CD14-positive monocyte (primary cell): ENCODE measurements around the gene CEP128. TPM values are rescaled to one million over a fixed set of nuclear protein-coding genes. Genes with fewer than 3 reads are reported as not detected.

ENCODE experiments used
- DNase-seq, 3 donors: peaks; one replicate each; pipeline ENCODE4 v3.0.0-alpha.2; 2011 to 2022
- H2AFZ ChIP-seq: 2 replicates; pipeline ENCODE4 v1.6.0; 2012; ENCODE audit warnings: mild to moderate bottlenecking, low read depth, low read length, inconsistent platforms; ENCODE audit not compliant: insufficient read depth, poor library complexity, severe bottlenecking
- H3K27ac ChIP-seq, 2 donors: 1 replicate in 1 of 2; 2 replicates in 1 of 2; pipeline ENCODE4 v1.5.1; 2012 to 2013; ENCODE audit warnings: low read length in 2 of 2, control low read depth in 1 of 2, inconsistent platforms in 1 of 2, low read depth in 1 of 2, mild to moderate bottlenecking in 1 of 2
- H3K27me3 ChIP-seq, 2 donors: one replicate each; pipeline versions ENCODE4 v1.6.0 to v1.6.1; 2011 to 2013; ENCODE audit warnings: low read length in 2 of 2; ENCODE audit not compliant: control insufficient read depth in 2 of 2, insufficient read depth in 2 of 2
- H3K36me3 ChIP-seq, 2 donors: replicated peaks in 1 of 2; 1 replicate in 1 of 2; 2 replicates in 1 of 2; pipeline versions ENCODE4 v1.5.1 to v1.6.1; 2012 to 2013; ENCODE audit warnings: low read length in 2 of 2, control low read depth in 1 of 2, inconsistent platforms in 1 of 2, mild to moderate bottlenecking in 1 of 2; ENCODE audit not compliant: insufficient read depth in 2 of 2, control insufficient read depth in 1 of 2
- H3K4me1 ChIP-seq, 2 donors: 1 replicate in 1 of 2; 2 replicates in 1 of 2; pipeline versions ENCODE4 v1.5.1 to v1.6.1; 2012 to 2013; ENCODE audit warnings: low read length in 2 of 2, control low read depth in 1 of 2, inconsistent platforms in 1 of 2, mild to moderate bottlenecking in 1 of 2, moderate library complexity in 1 of 2; ENCODE audit not compliant: insufficient read depth in 2 of 2, control insufficient read depth in 1 of 2
- H3K4me2 ChIP-seq: replicated peaks from 2 replicates; pipeline ENCODE3; 2012; ENCODE audit warnings: low read length, moderate library complexity, mild to moderate bottlenecking; ENCODE audit not compliant: poor library complexity, severe bottlenecking; ENCODE audit errors: extremely low read depth
- H3K4me3 ChIP-seq, 3 experiments: fragments of 200-600 bp in 1 of 3; sonication (generic) in 1 of 3; replicated peaks in 1 of 3; 1 replicate in 2 of 3; 2 replicates in 1 of 3; pipeline ENCODE4 v1.5.1; 2011 to 2013; ENCODE audit warnings: low read length in 3 of 3, mild to moderate bottlenecking in 3 of 3, control low read depth in 2 of 3, low read depth in 2 of 3, inconsistent platforms in 1 of 3, moderate library complexity in 1 of 3
- H3K79me2 ChIP-seq: 2 replicates; pipeline ENCODE4 v1.6.0; 2012; ENCODE audit warnings: mild to moderate bottlenecking, control low read depth, inconsistent platforms, low read length, moderate library complexity; ENCODE audit not compliant: insufficient read depth
- H3K9ac ChIP-seq: 2 replicates; pipeline ENCODE4 v1.6.0; 2017; ENCODE audit warnings: low read length, mild to moderate bottlenecking; ENCODE audit not compliant: insufficient read depth, poor library complexity, severe bottlenecking
- H3K9me3 ChIP-seq, 2 donors: replicated peaks in 1 of 2; 1 replicate in 1 of 2; 2 replicates in 1 of 2; pipeline versions ENCODE4 v1.5.1 to v1.6.1; 2012 to 2013; ENCODE audit warnings: low read length in 2 of 2, control low read depth in 1 of 2; ENCODE audit not compliant: control insufficient read depth in 1 of 2, insufficient read depth in 1 of 2
- H4K20me1 ChIP-seq: 2 replicates; pipeline ENCODE4 v1.6.0; 2012; ENCODE audit warnings: mild to moderate bottlenecking, low read length, control low read depth, moderate library complexity; ENCODE audit not compliant: insufficient read depth
- H3K27ac Mint-ChIP-seq, 7 donors: one replicate each; pipeline ENCODE4 v1.8.0; 2020; ENCODE audit warnings: mild to moderate bottlenecking in 7 of 7, mixed read lengths in 7 of 7, moderate library complexity in 6 of 7, inconsistent platforms in 2 of 7
- H3K27me3 Mint-ChIP-seq, 3 donors: one replicate each; pipeline ENCODE4 v1.8.0; 2021 to 2022; ENCODE audit warnings: low read depth in 3 of 3, mild to moderate bottlenecking in 3 of 3, mixed read lengths in 3 of 3, moderate library complexity in 3 of 3, inconsistent platforms in 1 of 3
- H3K36me3 Mint-ChIP-seq, 2 donors: one replicate each; pipeline ENCODE4 v1.8.0; 2020; ENCODE audit warnings: mixed read lengths in 2 of 2, inconsistent platforms in 1 of 2, mild to moderate bottlenecking in 1 of 2
- H3K4me1 Mint-ChIP-seq: one replicate; pipeline ENCODE4 v1.8.0; 2020; ENCODE audit warnings: mild to moderate bottlenecking, mixed read lengths
- H3K4me3 Mint-ChIP-seq, 2 donors: one replicate each; pipeline ENCODE4 v1.8.0; 2020; ENCODE audit warnings: mild to moderate bottlenecking in 2 of 2, mixed read lengths in 2 of 2, moderate library complexity in 1 of 2
- H3K9me3 Mint-ChIP-seq, 7 donors: one replicate each; pipeline ENCODE4 v1.8.0; 2020 to 2022; ENCODE audit warnings: mixed read lengths in 7 of 7, mild to moderate bottlenecking in 6 of 7, moderate library complexity in 6 of 7, inconsistent platforms in 2 of 7
- WGBS: methylation state at CpG from one replicate; pipeline ENCODE4 v1.1.5; 2013; ENCODE audit warnings: missing lambda C conversion rate; ENCODE audit not compliant: insufficient coverage; 5-methylcytosine and 5-hydroxymethylcytosine counted together
- intact Hi-C, 2 donors: fragments of 100-400 bp; cut with micrococcal nuclease; formaldehyde crosslinking; loops; one replicate each; pipeline versions ENCODE4 v1.15.0 to v1.15.1; 2023
- polyA plus RNA-seq, 3 donors: library from polyadenylated mRNA; depleted of rRNA in 1 of 3; unstranded in 2 of 3; stranded (reverse) in 1 of 3; fragments of 300-500 nt in 2 of 3; fragments of >200 nt in 1 of 3; fragmentation: Illumina TruSeq in 2 of 3; gene quantifications; 1 replicate in 2 of 3; 2 replicates in 1 of 3; pipeline ENCODE4 v1.2.3, GENCODE V29; 2012 to 2021
- TF ChIP-seq, protein P1 (sequence below): fragments of 200-600 bp; IDR thresholded peaks from one replicate; pipeline ENCODE4 v1.8.0; 2022; ENCODE audit warnings: antibody characterized with exemption, mild to moderate bottlenecking

CEP128 gene
- polyA plus RNA-seq, 3 donors: 0.41 to 0.88 (median 0.62) TPM

GRCh38 chr14:80699861-80700260 is 241.7 kb downstream of the CEP128 start:
- no peaks in the 10 kb centered on the region for H3K79me2 ChIP-seq
- Mint-ChIP-seq H3K27ac (no peak overlapping the region), H3K4me3 (no peak overlapping the region), H3K27me3 (no peaks in the 10 kb centered on the region), H3K9me3 (peaks cover 0 to 5% (median 0%) of the 10 kb centered on the region in 7 donors), H3K4me1 (no peaks in the 10 kb centered on the region), H3K36me3 (peaks cover 5 to 10% of the 10 kb centered on the region in 2 donors)
- H3K27ac ChIP-seq: no peak overlapping the region
- TF ChIP-seq, protein P1, sequence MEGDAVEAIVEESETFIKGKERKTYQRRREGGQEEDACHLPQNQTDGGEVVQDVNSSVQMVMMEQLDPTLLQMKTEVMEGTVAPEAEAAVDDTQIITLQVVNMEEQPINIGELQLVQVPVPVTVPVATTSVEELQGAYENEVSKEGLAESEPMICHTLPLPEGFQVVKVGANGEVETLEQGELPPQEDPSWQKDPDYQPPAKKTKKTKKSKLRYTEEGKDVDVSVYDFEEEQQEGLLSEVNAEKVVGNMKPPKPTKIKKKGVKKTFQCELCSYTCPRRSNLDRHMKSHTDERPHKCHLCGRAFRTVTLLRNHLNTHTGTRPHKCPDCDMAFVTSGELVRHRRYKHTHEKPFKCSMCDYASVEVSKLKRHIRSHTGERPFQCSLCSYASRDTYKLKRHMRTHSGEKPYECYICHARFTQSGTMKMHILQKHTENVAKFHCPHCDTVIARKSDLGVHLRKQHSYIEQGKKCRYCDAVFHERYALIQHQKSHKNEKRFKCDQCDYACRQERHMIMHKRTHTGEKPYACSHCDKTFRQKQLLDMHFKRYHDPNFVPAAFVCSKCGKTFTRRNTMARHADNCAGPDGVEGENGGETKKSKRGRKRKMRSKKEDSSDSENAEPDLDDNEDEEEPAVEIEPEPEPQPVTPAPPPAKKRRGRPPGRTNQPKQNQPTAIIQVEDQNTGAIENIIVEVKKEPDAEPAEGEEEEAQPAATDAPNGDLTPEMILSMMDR: no peak
- intact Hi-C loops: no loop called here
- H3K4me2 ChIP-seq: no peak overlapping the region
- no peaks in the 10 kb centered on the region for H4K20me1 ChIP-seq
- no peaks in the 10 kb centered on the region for H3K9me3 ChIP-seq
- no CpG with 5 or more reads among the region's 4 CpGs for WGBS
- no peaks in the 10 kb centered on the region for H3K36me3 ChIP-seq
- H2AFZ ChIP-seq: no peak overlapping the region
- no peaks in the 10 kb centered on the region for H3K4me1 ChIP-seq
- H3K9ac ChIP-seq: no peak overlapping the region
- H3K4me3 ChIP-seq: no peak overlapping the region
- no peak for DNase-seq
- H3K27me3 ChIP-seq: no peaks in the 10 kb centered on the region

- Mint-ChIP-seq H3K27me3 (no peaks in the 10 kb centered on the region), H3K4me1 (no peaks in the 10 kb centered on the region), H3K27ac (no peak overlapping the region), H3K36me3 (peaks cover 8 to 10% of the 10 kb centered on the region in 2 donors), H3K4me3 (no peak overlapping the region), H3K9me3 (peaks cover 0 to 4% (median 0%) of the 10 kb centered on the region in 7 donors)
- no CpG with 5 or more reads among the region's 6 CpGs for WGBS
- H3K9ac ChIP-seq: no peak overlapping the region
- H4K20me1 ChIP-seq: no peaks in the 10 kb centered on the region
- no peak overlapping the region for H3K4me3 ChIP-seq
- H2AFZ ChIP-seq: no peak overlapping the region
- no peaks in the 10 kb centered on the region for H3K36me3 ChIP-seq
- H3K9me3 ChIP-seq: no peaks in the 10 kb centered on the region
- no peaks in the 10 kb centered on the region for H3K79me2 ChIP-seq
- no peak for DNase-seq
- H3K27me3 ChIP-seq: no peaks in the 10 kb centered on the region
- TF ChIP-seq, protein P1: no peak
- intact Hi-C loops: no loop called here
- no peaks in the 10 kb centered on the region for H3K4me1 ChIP-seq
- no peak overlapping the region for H3K4me2 ChIP-seq
- no peak overlapping the region for H3K27ac ChIP-seq
Observed at GRCh38 chr14:80698974-80699373, 242.6 kb downstream of the CEP128 start.
